ENCODE results near the gene DBF4B. TPM values are rescaled to one million over a fixed set of nuclear protein-coding genes. Genes with fewer than 3 reads are reported as not detected.
"Not testable (repeated sequence)": the region's sequence is repeated elsewhere in the genome, so short reads cannot be mapped to it uniquely, and the experiment has no call there.

Gene DBF4B
- total and polyA plus RNA-seq, 11 donors = 1.4 to 5.3 (median 3.8) TPM

DNA sequence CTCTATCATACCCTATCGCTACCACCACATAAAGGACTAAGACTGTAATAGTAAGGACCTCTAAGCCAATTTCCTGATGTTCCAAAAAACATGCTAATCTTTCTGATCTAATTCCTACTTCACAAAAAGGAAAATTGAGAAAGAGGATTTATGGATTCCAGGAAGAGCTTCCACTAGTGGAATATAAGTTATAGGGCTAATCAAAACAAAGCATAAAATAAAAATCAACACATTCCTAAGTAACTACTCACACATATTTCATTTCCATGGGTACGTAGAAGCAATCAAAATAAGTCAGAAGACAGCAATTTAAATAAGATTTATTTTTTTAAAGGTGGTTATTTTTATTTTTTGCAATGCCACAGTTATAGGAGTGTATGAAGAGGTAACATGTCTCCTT, 31.3 kb upstream of the DBF4B start:
- H3K36me3 ChIP-seq = peaks cover 0 to 56% (median 45%) of the 10 kb centered on the region in 9 donors
- H3K4me3 ChIP-seq = no peak overlapping the region
- no peak for ATAC-seq
- 71 to 98% (median 85%) methylated on average over 2 of the region's 2 CpGs for WGBS, 4 donors
- H3K4me1 ChIP-seq = no peaks in the 10 kb centered on the region
- H3K9me3 ChIP-seq = no peaks in the 10 kb centered on the region
- intact Hi-C loops (cut with DNase I) = no loop called here
- H3K27ac ChIP-seq = no peak overlapping the region
- TF ChIP-seq, protein P1, sequence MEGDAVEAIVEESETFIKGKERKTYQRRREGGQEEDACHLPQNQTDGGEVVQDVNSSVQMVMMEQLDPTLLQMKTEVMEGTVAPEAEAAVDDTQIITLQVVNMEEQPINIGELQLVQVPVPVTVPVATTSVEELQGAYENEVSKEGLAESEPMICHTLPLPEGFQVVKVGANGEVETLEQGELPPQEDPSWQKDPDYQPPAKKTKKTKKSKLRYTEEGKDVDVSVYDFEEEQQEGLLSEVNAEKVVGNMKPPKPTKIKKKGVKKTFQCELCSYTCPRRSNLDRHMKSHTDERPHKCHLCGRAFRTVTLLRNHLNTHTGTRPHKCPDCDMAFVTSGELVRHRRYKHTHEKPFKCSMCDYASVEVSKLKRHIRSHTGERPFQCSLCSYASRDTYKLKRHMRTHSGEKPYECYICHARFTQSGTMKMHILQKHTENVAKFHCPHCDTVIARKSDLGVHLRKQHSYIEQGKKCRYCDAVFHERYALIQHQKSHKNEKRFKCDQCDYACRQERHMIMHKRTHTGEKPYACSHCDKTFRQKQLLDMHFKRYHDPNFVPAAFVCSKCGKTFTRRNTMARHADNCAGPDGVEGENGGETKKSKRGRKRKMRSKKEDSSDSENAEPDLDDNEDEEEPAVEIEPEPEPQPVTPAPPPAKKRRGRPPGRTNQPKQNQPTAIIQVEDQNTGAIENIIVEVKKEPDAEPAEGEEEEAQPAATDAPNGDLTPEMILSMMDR (IDR thresholded peaks at IDR 0.05) = no peak
- no peak for DNase-seq
- H3K27me3 ChIP-seq = no peaks in the 10 kb centered on the region

DNA sequence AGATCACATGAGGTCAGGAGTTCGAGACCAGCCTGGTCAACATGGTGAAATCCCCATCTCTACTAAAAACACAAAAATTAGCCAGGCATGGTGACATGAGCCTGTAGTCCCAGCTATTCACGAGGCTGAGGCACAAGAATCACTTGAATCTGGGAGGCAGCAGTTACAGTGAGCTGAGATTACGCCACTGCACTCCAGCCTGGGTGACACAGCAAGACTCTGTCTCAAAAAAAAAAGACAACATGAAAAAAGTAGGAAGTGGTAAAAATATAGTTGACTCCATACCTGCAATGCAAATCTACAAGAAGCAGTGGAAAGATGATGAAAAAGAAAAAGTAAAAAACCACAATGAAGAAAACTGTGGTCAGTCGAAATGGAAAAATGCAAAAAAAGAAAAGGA, 25.2 kb upstream of the DBF4B start:
- H3K4me3 ChIP-seq; DNase-seq; H3K27ac ChIP-seq; intact Hi-C loops (cut with DNase I); H3K4me1 ChIP-seq; H3K27me3 ChIP-seq; H3K9me3 ChIP-seq; ATAC-seq: not testable (repeated sequence)
- WGBS, 4 donors = 87 to 94% (median 89%) methylated on average over 4 of the region's 4 CpGs
- H3K36me3 ChIP-seq = peaks cover 2 to 90% (median 75%) of the 10 kb centered on the region in 9 donors

DNA sequence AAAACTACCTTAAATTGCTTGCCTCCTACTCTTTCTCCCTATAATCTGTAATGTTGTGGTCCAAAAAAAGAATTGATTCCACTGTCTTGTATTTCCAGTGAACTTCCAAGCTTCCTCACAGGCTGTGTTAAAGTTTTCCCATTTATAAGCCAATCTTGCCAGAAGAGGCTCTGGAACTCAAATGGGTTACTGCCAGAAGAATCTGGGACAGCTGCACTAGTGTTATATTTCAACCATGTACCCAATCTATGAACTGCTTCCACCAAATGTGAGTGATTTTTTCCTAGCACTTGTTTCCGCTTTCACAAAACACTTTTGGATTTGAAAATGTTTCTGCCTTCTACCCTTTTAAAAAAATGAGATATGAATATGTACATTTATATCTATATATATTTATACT, 20.7 kb upstream of the DBF4B start:
- intact Hi-C loops (cut with DNase I) = no loop called here
- H3K36me3 ChIP-seq = peaks cover 0 to 45% (median 30%) of the 10 kb centered on the region in 9 donors
- TF ChIP-seq, protein P1 (IDR thresholded peaks at IDR 0.05) = no peak
- no peak for TF ChIP-seq POLR2A (IDR thresholded peaks at IDR 0.05)
- H3K4me3 ChIP-seq = no peak overlapping the region
- no peak overlapping the region for H3K27ac ChIP-seq
- H3K9me3 ChIP-seq = no peaks in the 10 kb centered on the region
- ATAC-seq = no peak
- peaks cover 0 to 25% (median 15%) of the 10 kb centered on the region in 12 donors for H3K4me1 ChIP-seq
- WGBS, 4 donors = 91 to 98% (median 96%) methylated on average over 1 of the region's 1 CpG
- no peak for DNase-seq
- H3K27me3 ChIP-seq = no peaks in the 10 kb centered on the region

DNA sequence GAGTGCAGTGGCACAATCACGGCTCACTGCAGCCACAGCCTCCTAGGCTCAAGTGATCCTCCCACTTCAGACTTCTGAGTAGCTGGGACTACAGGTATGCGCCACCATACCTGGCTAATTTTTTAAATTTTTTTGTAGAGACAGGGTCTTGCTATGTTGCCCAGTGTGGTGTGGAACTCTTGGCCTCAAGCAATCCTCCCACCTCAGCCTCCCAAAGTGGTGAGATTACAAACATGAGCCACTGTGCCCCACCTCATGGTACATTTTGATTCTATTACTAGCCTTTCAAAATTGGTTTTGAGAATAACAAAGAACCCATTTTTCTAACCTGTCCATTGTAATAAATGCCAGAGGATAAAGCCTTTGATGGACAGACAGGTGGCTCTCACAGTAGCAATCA, 20.3 kb upstream of the DBF4B start:
- intact Hi-C loops (cut with DNase I) = no loop called here
- no peak for TF ChIP-seq POLR2A (IDR thresholded peaks at IDR 0.05)
- TF ChIP-seq, protein P1 (IDR thresholded peaks at IDR 0.05) = no peak
- peaks cover 0 to 41% (median 26%) of the 10 kb centered on the region in 9 donors for H3K36me3 ChIP-seq
- no peaks in the 10 kb centered on the region for H3K9me3 ChIP-seq
- H3K27me3 ChIP-seq = no peaks in the 10 kb centered on the region
- H3K4me3 ChIP-seq = peak overlapping the region in 3 of 12 donors; percentile 83 to 96 (median 87)
- WGBS, 4 donors = 81 to 93% (median 83%) methylated on average over 2 of the region's 2 CpGs
- H3K27ac ChIP-seq = no peak overlapping the region
- peaks cover 0 to 25% (median 15%) of the 10 kb centered on the region in 12 donors for H3K4me1 ChIP-seq
- DNase-seq (no peak), ATAC-seq (no peak)
